Measurements from ENCODE around the gene FGF19.

Gene FGF19

GRCh38 chr11:69718147-69718546 is 14.3 kb upstream of the FGF19 start:
- no peak for DNase-seq (ENCODE audit: low read depth)

- no peak for DNase-seq (ENCODE audit: low read depth)
Measured at GRCh38 chr11:69716891-69717747, 13.3 kb upstream of the FGF19 start.

GRCh38 chr11:69716099-69716498 is 12.3 kb upstream of the FGF19 start:
- no peak for DNase-seq (ENCODE audit: low read depth)

- DNase-seq (ENCODE audit: low read depth), result no peak
Measured at GRCh38 chr11:69715446-69715845, 11.6 kb upstream of the FGF19 start.

- peak; percentile 19 for DNase-seq (ENCODE audit: low read depth)
Measured at GRCh38 chr11:69711822-69712801, 8.3 kb upstream of the FGF19 start.

- no peak for DNase-seq (ENCODE audit: low read depth)
Measured at GRCh38 chr11:69708736-69709401, 5.0 kb upstream of the FGF19 start.

GRCh38 chr11:69707176-69707575 is 3.4 kb upstream of the FGF19 start:
- DNase-seq (ENCODE audit: low read depth), result no peak

GRCh38 chr11:69705901-69706787 is 2.3 kb upstream of the FGF19 start:
- no peak for DNase-seq (ENCODE audit: low read depth)

- no peak for DNase-seq (ENCODE audit: low read depth)
Measured at GRCh38 chr11:69705351-69705811, 1.6 kb upstream of the FGF19 start.

GRCh38 chr11:69704508-69705253 is 859 bp upstream of the FGF19 start:
- DNase-seq (ENCODE audit: low read depth), result no peak

GRCh38 chr11:69703453-69703767 is 412 bp downstream of the FGF19 start:
- no peak for DNase-seq (ENCODE audit: low read depth)

GRCh38 chr11:69702769-69703452 is 911 bp downstream of the FGF19 start:
- no peak for DNase-seq (ENCODE audit: low read depth)

GRCh38 chr11:69702239-69702691 is 1.6 kb downstream of the FGF19 start:
- DNase-seq (ENCODE audit: low read depth), result no peak

- no peak for DNase-seq (ENCODE audit: low read depth)
Measured at GRCh38 chr11:69700278-69701140, 3.3 kb downstream of the FGF19 start.

GRCh38 chr11:69699213-69699612 is 4.6 kb downstream of the FGF19 start:
- no peak for DNase-seq (ENCODE audit: low read depth)

GRCh38 chr11:69698362-69698761 is 5.5 kb downstream of the FGF19 start:
- DNase-seq (ENCODE audit: low read depth), result no peak

GRCh38 chr11:69697861-69698260 is 6.0 kb downstream of the FGF19 start:
- DNase-seq (ENCODE audit: low read depth), result no peak

- no peak for DNase-seq (ENCODE audit: low read depth)
Measured at GRCh38 chr11:69697469-69697843, 6.4 kb downstream of the FGF19 start.

All from activated T-cell treated with anti-CD3 and anti-CD28 coated beads for 24 hours (primary cell).